GM12878 (cell line): ENCODE data around the gene FGD6. TPM values are rescaled to one million over a fixed set of nuclear protein-coding genes. Genes with fewer than 3 reads are reported as not detected.

Source experiments
- BCL11A ChIP-seq: IDR thresholded peaks from 2 replicates; pipeline ENCODE4 v1.6.1; 2011; ENCODE audit warnings: low read depth, low read length
- CUX1 ChIP-seq: IDR thresholded peaks from 2 replicates; pipeline ENCODE4 v1.6.1; 2012; ENCODE audit warnings: improper control_type of control experiment, low read depth, low read length; ENCODE audit not compliant: insufficient replicate concordance
- GABPA ChIP-seq: IDR thresholded peaks from 2 replicates; pipeline ENCODE4 v1.6.1; 2014; ENCODE audit warnings: antibody characterized with exemption, low read depth, mild to moderate bottlenecking, inconsistent platforms
- ZBTB40 ChIP-seq: fragments of 450-650 bp; IDR thresholded peaks from 2 replicates; pipeline ENCODE4 v1.6.1; 2016; ENCODE audit warnings: mild to moderate bottlenecking, moderate library complexity, borderline replicate concordance
- polyA plus RNA-seq, 11 experiments: library from polyadenylated mRNA; depleted of rRNA in 4 of 11; unstranded in 6 of 11; stranded (reverse) in 5 of 11; fragments of >200 nt; fragmentation: Nextera tagmentation in 4 of 11; fragmentation: Illumina TruSeq in 1 of 11; extraction: Ambion mirVana in 4 of 11; extraction: Trizol in 1 of 11; gene quantifications; 1 replicate in 1 of 11; 2 replicates in 10 of 11; pipeline versions ENCODE4 v1.2.1 to v1.2.3, GENCODE V29; 2011 to 2016; ENCODE audit warnings: inconsistent platforms in 2 of 11, missing spikeins in 2 of 11, low read depth in 1 of 11
- total RNA-seq, 4 experiments: library from RNA; depleted of rRNA in 3 of 4; stranded (reverse); fragments of >200 nt in 3 of 4; fragmentation: Illumina TruSeq in 1 of 4; extraction: Trizol in 1 of 4; gene quantifications; 2 replicates each; pipeline versions ENCODE4 v1.2.1 to v1.2.3, GENCODE V29; 2013 to 2021

FGD6 gene
- total and polyA plus RNA-seq, 10 of the 15 experiments (the other 5 are each of a cell fraction or from before 2014, with no cell fraction given) = 2.4 to 15.5 (median 8.9) TPM

- TF ChIP-seq ZBTB40 (no peak), BCL11A (no peak), CUX1 (no peak), GABPA (no peak)
Observed at GRCh38 chr12:95089462-95089861, 127.8 kb downstream of the FGD6 start (continued).
